Measurements from ENCODE around the gene AGBL4.

DNA sequence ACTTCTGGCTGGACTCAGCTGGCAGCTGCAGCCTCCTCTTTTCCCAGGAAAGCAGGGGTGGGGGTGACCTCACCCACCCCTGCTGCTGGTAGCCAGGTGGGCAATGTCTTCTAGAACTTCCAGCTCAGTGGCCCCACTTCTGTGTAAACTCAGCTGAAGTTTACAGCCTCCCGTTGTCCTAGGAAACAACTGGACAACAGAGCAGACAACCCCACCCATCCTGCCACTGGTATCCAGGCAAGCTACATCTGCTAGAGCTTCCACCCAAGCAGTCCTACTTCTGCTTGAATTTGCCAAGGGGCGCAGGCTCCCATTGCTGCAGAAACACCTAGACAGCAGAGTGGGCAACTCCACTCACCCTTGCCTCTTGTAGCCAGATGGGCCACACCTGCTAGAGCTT, 937.4 kb downstream of the AGBL4 start:
- TF ChIP-seq CTCF (conservative IDR thresholded peaks at IDR 0.05; ENCODE audit: low read depth, low read length) (no peak), POLR2A (IDR thresholded peaks at IDR 0.05; ENCODE audit: low read depth, low read length) (no peak), MAZ (IDR thresholded peaks at IDR 0.05; ENCODE audit: borderline replicate concordance, low read depth, low read length) (no peak), RAD21 (IDR thresholded peaks at IDR 0.05; ENCODE audit: low read length) (no peak), RFX5 (IDR thresholded peaks at IDR 0.05; ENCODE audit: low read depth, low read length) (no peak), CHD1 (IDR thresholded peaks at IDR 0.05; ENCODE audit: low read depth, low read length) (no peak)
- TF ChIP-seq, protein P1, sequence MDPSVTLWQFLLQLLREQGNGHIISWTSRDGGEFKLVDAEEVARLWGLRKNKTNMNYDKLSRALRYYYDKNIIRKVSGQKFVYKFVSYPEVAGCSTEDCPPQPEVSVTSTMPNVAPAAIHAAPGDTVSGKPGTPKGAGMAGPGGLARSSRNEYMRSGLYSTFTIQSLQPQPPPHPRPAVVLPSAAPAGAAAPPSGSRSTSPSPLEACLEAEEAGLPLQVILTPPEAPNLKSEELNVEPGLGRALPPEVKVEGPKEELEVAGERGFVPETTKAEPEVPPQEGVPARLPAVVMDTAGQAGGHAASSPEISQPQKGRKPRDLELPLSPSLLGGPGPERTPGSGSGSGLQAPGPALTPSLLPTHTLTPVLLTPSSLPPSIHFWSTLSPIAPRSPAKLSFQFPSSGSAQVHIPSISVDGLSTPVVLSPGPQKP (IDR thresholded peaks at IDR 0.05; ENCODE audit: borderline replicate concordance, low read depth, low read length) = no peak
